HepG2 (cell line): ENCODE results near the gene MST1R. TPM values are rescaled to one million over a fixed set of nuclear protein-coding genes. Genes with fewer than 3 reads are reported as not detected.

ENCODE experiments used
- CAMTA2 ChIP-seq: sonication (generic); formaldehyde crosslinking; IDR thresholded peaks from 2 replicates; pipeline ENCODE4 v1.4.0; 2020; ENCODE audit warnings: mild to moderate bottlenecking, missing genetic modification reagents, borderline replicate concordance
- CBX2 ChIP-seq, 2 experiments: fragments of 200-600 bp in 1 of 2; sonication (generic); formaldehyde crosslinking in 1 of 2; IDR thresholded peaks; 2 replicates each; pipeline versions ENCODE4 v1.7.0 to v1.8.1; 2018 to 2022; ENCODE audit warnings: low read depth in 2 of 2, low read length in 1 of 2, mild to moderate bottlenecking in 1 of 2, missing genetic modification reagents in 1 of 2
- CHD2 ChIP-seq: IDR thresholded peaks from 2 replicates; pipeline ENCODE4 v1.6.1; 2011; ENCODE audit warnings: low read depth, low read length, improper control_type of control experiment
- KAT8 ChIP-seq: IDR thresholded peaks from 2 replicates; pipeline ENCODE4 v1.6.1; 2016; ENCODE audit warnings: missing genetic modification reagents, missing compliant biosample characterization
- MAFF ChIP-seq: IDR thresholded peaks from 2 replicates; pipeline ENCODE4 v1.6.1; 2011; ENCODE audit warnings: low read depth, low read length, improper control_type of control experiment
- MYC ChIP-seq: sonication (generic); formaldehyde crosslinking; IDR thresholded peaks from 2 replicates; pipeline ENCODE4 v1.9.0; 2021; ENCODE audit warnings: missing genetic modification reagents, borderline replicate concordance
- NR2C2 ChIP-seq: sonication (generic); formaldehyde crosslinking; IDR thresholded peaks from 2 replicates; pipeline ENCODE4 v1.4.0; 2020; ENCODE audit warnings: missing genetic modification reagents, mild to moderate bottlenecking, moderate library complexity, borderline replicate concordance
- PHF5A ChIP-seq: IDR thresholded peaks from one replicate; pipeline ENCODE4 v1.6.1; 2018; ENCODE audit warnings: low read depth, missing genetic modification reagents; ENCODE audit not compliant: unreplicated experiment
- RXRB ChIP-seq: IDR thresholded peaks from 2 replicates; pipeline ENCODE4 v1.6.1; 2016; ENCODE audit warnings: borderline replicate concordance, missing genetic modification reagents, missing compliant biosample characterization
- SALL2 ChIP-seq: sonication (generic); formaldehyde crosslinking; IDR thresholded peaks from 2 replicates; pipeline ENCODE4 v1.8.1; 2023; ENCODE audit warnings: mild to moderate bottlenecking, missing genetic modification reagents, inconsistent platforms
- SOX13 ChIP-seq, 3 experiments: fragments of 450-650 bp in 1 of 3; sonication (generic) in 1 of 3; formaldehyde crosslinking in 1 of 3; IDR thresholded peaks in 2 of 3; conservative IDR thresholded peaks in 1 of 3; 2 replicates each; pipeline versions ENCODE4 v1.5.0 to v1.6.1; 2016 to 2020; ENCODE audit warnings: antibody characterized with exemption in 1 of 3, mild to moderate bottlenecking in 1 of 3, missing compliant biosample characterization in 1 of 3, missing genetic modification reagents in 1 of 3, moderate library complexity in 1 of 3
- STAT5B ChIP-seq: sonication (generic); formaldehyde crosslinking; IDR thresholded peaks from 2 replicates; pipeline ENCODE4 v1.4.0; 2020; ENCODE audit warnings: missing genetic modification reagents
- U2AF2 ChIP-seq: fragments of 200-400 bp; formaldehyde crosslinking; IDR thresholded peaks from 2 replicates; pipeline ENCODE4 v1.6.1; 2017; ENCODE audit warnings: low read depth, mild to moderate bottlenecking, low read length
- ZNF225 ChIP-seq: sonication (generic); formaldehyde crosslinking; IDR thresholded peaks from 2 replicates; pipeline ENCODE4 v1.4.0; 2020; ENCODE audit warnings: mild to moderate bottlenecking, missing genetic modification reagents
- ZNF230 ChIP-seq: sonication (generic); formaldehyde crosslinking; IDR thresholded peaks from 2 replicates; pipeline ENCODE4 v1.4.0; 2020; ENCODE audit warnings: mild to moderate bottlenecking, missing genetic modification reagents
- ZNF3 ChIP-seq: IDR thresholded peaks from 2 replicates; pipeline ENCODE4 v1.7.0; 2017; ENCODE audit warnings: inconsistent platforms
- ZNF350 ChIP-seq: sonication (generic); formaldehyde crosslinking; IDR thresholded peaks from 2 replicates; pipeline ENCODE4 v1.4.0; 2020; ENCODE audit warnings: mild to moderate bottlenecking, low read depth, missing genetic modification reagents, borderline replicate concordance
- ZNF367 ChIP-seq: sonication (generic); formaldehyde crosslinking; IDR thresholded peaks from 2 replicates; pipeline ENCODE4 v1.4.0; 2020; ENCODE audit warnings: missing genetic modification reagents, borderline replicate concordance
- ZNF614 ChIP-seq: IDR thresholded peaks from 2 replicates; pipeline ENCODE4 v1.6.1; 2018; ENCODE audit warnings: missing biosample characterization, missing genetic modification reagents, inconsistent platforms, borderline replicate concordance
- ZNF775 ChIP-seq: sonication (generic); formaldehyde crosslinking; IDR thresholded peaks from 2 replicates; pipeline ENCODE4 v1.4.0; 2020; ENCODE audit warnings: missing genetic modification reagents, mild to moderate bottlenecking, moderate library complexity, borderline replicate concordance
- polyA plus RNA-seq, 8 experiments: library from polyadenylated mRNA; depleted of rRNA in 3 of 8; stranded (reverse) in 7 of 8; unstranded in 1 of 8; fragments of >200 nt; fragmentation: Illumina TruSeq in 4 of 8; extraction: Trizol in 4 of 8; gene quantifications; 2 replicates each; pipeline versions ENCODE4 v1.2.1 to v1.2.3, GENCODE V29; 2011 to 2016; ENCODE audit warnings: low read depth in 4 of 8, missing spikeins in 1 of 8, mixed read lengths in 1 of 8; ENCODE audit not compliant: insufficient read depth in 1 of 8
- total RNA-seq, 5 experiments: library from RNA; depleted of rRNA; stranded (reverse); fragments of >200 nt; fragmentation: Illumina TruSeq; extraction: Trizol; gene quantifications; 2 replicates each; pipeline ENCODE4 v1.2.3, GENCODE V29; 2016; ENCODE audit warnings: low read depth in 1 of 5
- TF ChIP-seq, protein P1 (sequence below): sonication (generic); formaldehyde crosslinking; IDR thresholded peaks from 2 replicates; pipeline ENCODE4 v1.4.0; 2020; ENCODE audit warnings: low read depth, missing genetic modification reagents
- TF ChIP-seq, protein P2 (sequence below): IDR thresholded peaks from 2 replicates; pipeline ENCODE4 v1.6.1; 2016; ENCODE audit warnings: low read depth, borderline replicate concordance

The MST1R gene
- total and polyA plus RNA-seq, 2 of the 13 experiments (the other 11 are each of a cell fraction or from before 2014, with no cell fraction given) = 0.11 to 0.77 TPM

GRCh38 chr3:49939858-49940666, 36.4 kb upstream of the MST1R start, which contains the start of gene RBM6 (continued):
- TF ChIP-seq, protein P1, sequence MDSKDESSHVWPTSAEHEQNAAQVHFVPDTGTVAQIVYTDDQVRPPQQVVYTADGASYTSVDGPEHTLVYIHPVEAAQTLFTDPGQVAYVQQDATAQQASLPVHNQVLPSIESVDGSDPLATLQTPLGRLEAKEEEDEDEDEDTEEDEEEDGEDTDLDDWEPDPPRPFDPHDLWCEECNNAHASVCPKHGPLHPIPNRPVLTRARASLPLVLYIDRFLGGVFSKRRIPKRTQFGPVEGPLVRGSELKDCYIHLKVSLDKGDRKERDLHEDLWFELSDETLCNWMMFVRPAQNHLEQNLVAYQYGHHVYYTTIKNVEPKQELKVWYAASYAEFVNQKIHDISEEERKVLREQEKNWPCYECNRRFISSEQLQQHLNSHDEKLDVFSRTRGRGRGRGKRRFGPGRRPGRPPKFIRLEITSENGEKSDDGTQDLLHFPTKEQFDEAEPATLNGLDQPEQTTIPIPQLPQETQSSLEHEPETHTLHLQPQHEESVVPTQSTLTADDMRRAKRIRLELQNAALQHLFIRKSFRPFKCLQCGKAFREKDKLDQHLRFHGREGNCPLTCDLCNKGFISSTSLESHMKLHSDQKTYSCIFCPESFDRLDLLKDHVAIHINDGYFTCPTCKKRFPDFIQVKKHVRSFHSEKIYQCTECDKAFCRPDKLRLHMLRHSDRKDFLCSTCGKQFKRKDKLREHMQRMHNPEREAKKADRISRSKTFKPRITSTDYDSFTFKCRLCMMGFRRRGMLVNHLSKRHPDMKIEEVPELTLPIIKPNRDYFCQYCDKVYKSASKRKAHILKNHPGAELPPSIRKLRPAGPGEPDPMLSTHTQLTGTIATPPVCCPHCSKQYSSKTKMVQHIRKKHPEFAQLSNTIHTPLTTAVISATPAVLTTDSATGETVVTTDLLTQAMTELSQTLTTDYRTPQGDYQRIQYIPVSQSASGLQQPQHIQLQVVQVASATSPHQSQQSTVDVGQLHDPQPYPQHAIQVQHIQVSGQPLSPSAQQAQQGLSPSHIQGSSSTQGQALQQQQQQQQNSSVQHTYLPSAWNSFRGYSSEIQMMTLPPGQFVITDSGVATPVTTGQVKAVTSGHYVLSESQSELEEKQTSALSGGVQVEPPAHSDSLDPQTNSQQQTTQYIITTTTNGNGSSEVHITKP (CRISPR knock-in tag) = 0 out of 2 replicates have a peak, but pooled peaks have one; percentile 40
- TF ChIP-seq ZNF775 (CRISPR knock-in tag) (no peak), RXRB (CRISPR knock-in tag) (peak; percentile 34), ZNF230 (CRISPR knock-in tag) (peak; percentile 44), CHD2 (0 out of 2 replicates have a peak, but pooled peaks have one; percentile 11), STAT5B (no peak), MAFF (no peak), SOX13 (IDR thresholded peaks at IDR 0.05) (no peak), SOX13 (CRISPR knock-in tag; conservative IDR thresholded peaks at IDR 0.05 in 1 of 2, IDR thresholded peaks at IDR 0.05 in 1 of 2) (no peak), ZNF367 (CRISPR knock-in tag) (0 out of 2 replicates have a peak, but pooled peaks have one; percentile 52), U2AF2 (no peak), CAMTA2 (CRISPR knock-in tag) (peak; percentile 65; the same call in 1 of the 2 replicates), CBX2 (IDR thresholded peaks at IDR 0.05; ENCODE audit: low read depth, low read length) (no peak; the same call in 1 of the 2 replicates), CBX2 (CRISPR knock-in tag; IDR thresholded peaks at IDR 0.05; ENCODE audit: low read depth) (no peak), ZNF614 (no peak; the same call in 1 of the 2 replicates), SALL2 (CRISPR knock-in tag) (peak; percentile 94), MYC (CRISPR knock-in tag) (peak; percentile 87), PHF5A (no peak), ZNF350 (CRISPR knock-in tag) (peak; percentile 28; the same call in 1 of the 2 replicates), ZNF225 (no peak), NR2C2 (CRISPR knock-in tag) (peak; percentile 96), KAT8 (CRISPR knock-in tag) (peak; percentile 95), ZNF3 (CRISPR knock-in tag) (no peak)
- TF ChIP-seq, protein P2, sequence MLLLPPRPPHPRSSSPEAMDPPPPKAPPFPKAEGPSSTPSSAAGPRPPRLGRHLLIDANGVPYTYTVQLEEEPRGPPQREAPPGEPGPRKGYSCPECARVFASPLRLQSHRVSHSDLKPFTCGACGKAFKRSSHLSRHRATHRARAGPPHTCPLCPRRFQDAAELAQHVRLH = peak; percentile 89; the same call in 1 of the 2 replicates
